ENCODE measurements around the gene EBF3.

- TF ChIP-seq EZH2 (IDR thresholded peaks at IDR 0.05) (no peak), POLR2AphosphoS5 (IDR thresholded peaks at IDR 0.05; ENCODE audit: borderline replicate concordance, low read depth, low read length) (no peak), FOXP2 (optimal IDR thresholded peaks at IDR 0.05; ENCODE audit: control extremely low read depth, extremely low read length, insufficient read depth) (no peak)
Observed at GRCh38 chr10:129787557-129787956, 176.5 kb downstream of the EBF3 start.
